Amygdala (tissue), 56 donors: ENCODE results near the gene NPSR1.
A peak's percentile ranks its signal among the peaks of the same experiment; 100 is the strongest.

Source experiments
- DNase-seq, 56 donors: peaks; one replicate each; lab custom pipeline; 2025; lab: John Stamatoyannopoulos, UW

Gene NPSR1

GRCh38 chr7:34719636-34720035 is 61.6 kb downstream of the NPSR1 start:
- DNase-seq, result no peak

- no peak for DNase-seq
Measured at GRCh38 chr7:34720289-34720688, 62.3 kb downstream of the NPSR1 start.

- DNase-seq, result no peak
Measured at GRCh38 chr7:34723338-34723737, 65.3 kb downstream of the NPSR1 start.

GRCh38 chr7:34723866-34724490 is 66.0 kb downstream of the NPSR1 start:
- DNase-seq, result no peak

- no peak for DNase-seq
Measured at GRCh38 chr7:34726221-34726620, 68.2 kb downstream of the NPSR1 start.

GRCh38 chr7:34727464-34727995 is 69.5 kb downstream of the NPSR1 start:
- DNase-seq, result no peak

- no peak for DNase-seq
Measured at GRCh38 chr7:34728156-34728555, 70.1 kb downstream of the NPSR1 start.

- DNase-seq, result no peak
Measured at GRCh38 chr7:34734771-34735170, 76.8 kb downstream of the NPSR1 start.

- no peak for DNase-seq
Measured at GRCh38 chr7:34735526-34735925, 77.5 kb downstream of the NPSR1 start.

- no peak for DNase-seq
Measured at GRCh38 chr7:34739651-34740300, 81.8 kb downstream of the NPSR1 start.

GRCh38 chr7:34740840-34741239 is 82.8 kb downstream of the NPSR1 start:
- DNase-seq, result no peak

- DNase-seq, result no peak
Measured at GRCh38 chr7:34747176-34747781, 89.3 kb downstream of the NPSR1 start.

GRCh38 chr7:34747867-34748727 is 90.1 kb downstream of the NPSR1 start:
- DNase-seq, result peak in 4 of 56 donors; percentile 8 to 30 (median 21)

GRCh38 chr7:34748728-34749089 is 90.7 kb downstream of the NPSR1 start:
- no peak for DNase-seq

- DNase-seq, result no peak
Measured at GRCh38 chr7:34749446-34749845, 91.4 kb downstream of the NPSR1 start.

- no peak for DNase-seq
Measured at GRCh38 chr7:34750209-34750608, 92.2 kb downstream of the NPSR1 start.

GRCh38 chr7:34750636-34751035 is 92.6 kb downstream of the NPSR1 start:
- DNase-seq, result no peak

- no peak for DNase-seq
Measured at GRCh38 chr7:34751725-34752643, 94.0 kb downstream of the NPSR1 start.

GRCh38 chr7:34752929-34753328 is 94.9 kb downstream of the NPSR1 start:
- no peak for DNase-seq

GRCh38 chr7:34755008-34755407 is 97.0 kb downstream of the NPSR1 start:
- no peak for DNase-seq
